Stimulated activated CD4-positive, alpha-beta T cell treated with anti-CD3 and anti-CD28 coated beads, Interleukin-15, amount 100 ng/mL, for 24 hours (primary cell): Measurements from ENCODE around the gene POSTN.
"Not testable (repeated sequence)": the region's sequence is repeated elsewhere in the genome, so short reads cannot be mapped to it uniquely, and the experiment has no call there.

ENCODE experiments used
- DNase-seq: peaks from one replicate; pipeline ENCODE4 v3.0.0-alpha.2; 2020

Gene POSTN

DNA sequence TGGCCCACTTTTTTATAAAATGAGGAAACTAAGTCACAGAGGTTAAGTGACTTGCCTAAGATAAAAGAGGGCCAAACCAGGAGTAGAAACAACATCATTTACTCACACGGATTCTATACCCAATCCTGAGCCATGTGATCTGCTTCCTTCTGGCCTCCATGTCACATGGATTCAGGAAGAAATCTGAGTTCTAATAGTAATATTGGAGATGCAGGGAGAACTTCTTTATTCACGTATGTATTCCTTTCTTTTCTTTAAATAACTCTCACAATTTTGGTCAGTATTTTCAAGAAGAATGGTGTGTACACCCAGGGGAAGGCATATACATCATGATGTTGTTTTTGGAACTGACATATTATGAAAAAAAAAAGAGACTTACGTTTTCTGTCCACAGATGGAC lies 1.8 kb downstream of the POSTN start:
- no peak for DNase-seq

- no peak for DNase-seq
Measured at GRCh38 chr13:37595162-37595561, 3.4 kb downstream of the POSTN start.

DNA sequence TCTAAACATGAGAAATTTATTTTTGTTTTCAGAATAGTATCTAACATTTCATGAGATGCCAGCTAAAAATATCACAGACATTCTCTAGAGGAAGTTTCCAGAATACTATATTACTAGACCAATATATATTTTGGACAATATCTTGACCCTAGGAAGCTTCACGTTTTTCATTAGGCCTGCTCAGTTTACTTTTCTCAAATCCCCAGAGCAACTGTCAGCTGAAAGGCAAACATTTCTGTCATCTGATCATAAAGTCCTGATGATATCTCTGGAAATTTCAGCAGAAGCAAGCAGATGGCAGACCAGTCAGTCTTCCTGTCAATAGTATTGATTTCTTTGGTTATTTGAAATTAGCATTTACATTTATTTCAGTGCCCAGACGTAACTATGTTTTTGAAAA lies 4.0 kb downstream of the POSTN start:
- DNase-seq, result no peak

DNA sequence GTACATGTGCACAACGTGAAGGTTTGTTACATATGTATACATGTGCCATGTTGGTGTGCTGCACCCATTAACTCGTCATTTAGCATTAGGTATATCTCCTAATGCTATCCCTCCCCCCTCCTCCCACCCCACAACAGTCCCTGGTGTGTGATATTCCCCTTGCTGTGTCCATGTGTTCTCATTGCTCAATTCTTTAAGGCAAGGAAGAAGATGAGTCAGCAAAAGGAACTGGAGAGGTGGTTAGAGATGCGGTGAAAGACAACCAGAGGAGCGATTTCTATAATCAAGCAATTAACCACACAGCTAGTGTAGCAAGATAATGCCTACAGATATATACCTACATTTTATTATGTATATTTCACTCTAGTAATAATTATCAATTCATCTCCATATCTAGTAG lies 9.2 kb downstream of the POSTN start:
- DNase-seq, result not testable (repeated sequence)

DNA sequence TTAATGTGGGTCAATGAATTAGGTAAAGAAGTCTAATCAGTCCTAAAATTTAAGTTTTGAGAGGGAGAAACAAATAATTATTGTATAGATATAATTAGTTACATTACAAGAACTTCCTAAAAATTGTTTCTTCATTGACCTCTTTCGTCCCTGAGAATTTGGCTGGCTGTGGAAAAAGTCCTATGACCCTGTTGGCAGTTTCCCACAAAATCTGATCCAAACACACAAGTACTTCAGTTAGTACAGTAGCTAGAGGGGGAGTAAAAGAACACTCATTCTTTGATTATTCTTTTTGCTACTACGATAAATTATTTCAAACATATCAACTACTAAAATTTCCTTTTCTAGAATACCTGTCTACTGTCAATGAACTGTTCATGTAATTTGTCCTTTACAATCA lies 11.3 kb downstream of the POSTN start:
- DNase-seq, result no peak

- no peak for DNase-seq
Measured at GRCh38 chr13:37586164-37586563, 12.4 kb downstream of the POSTN start.

GRCh38 chr13:37585541-37585940 lies 13.0 kb downstream of the POSTN start:
- no peak for DNase-seq

DNA sequence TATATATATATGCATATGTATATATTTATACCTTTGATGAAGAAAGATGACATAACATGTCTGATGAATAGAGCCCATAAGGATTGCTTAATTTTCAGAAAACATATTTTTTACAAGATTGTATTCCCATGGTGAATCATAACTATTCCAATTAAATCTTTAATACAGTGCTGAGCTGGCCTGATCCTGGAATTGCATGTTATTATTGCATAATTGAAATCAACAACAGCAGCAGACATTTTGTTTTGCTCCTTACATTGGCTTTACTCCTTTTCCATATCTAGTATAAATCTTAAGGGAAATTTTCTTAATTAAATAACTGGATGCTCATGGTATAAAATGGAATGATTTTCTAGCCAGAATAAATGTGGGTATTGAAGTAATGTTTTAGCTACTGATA lies 22.0 kb downstream of the POSTN start:
- DNase-seq, result no peak

GRCh38 chr13:37565425-37565824 lies 33.1 kb downstream of the POSTN start:
- no peak for DNase-seq

DNA sequence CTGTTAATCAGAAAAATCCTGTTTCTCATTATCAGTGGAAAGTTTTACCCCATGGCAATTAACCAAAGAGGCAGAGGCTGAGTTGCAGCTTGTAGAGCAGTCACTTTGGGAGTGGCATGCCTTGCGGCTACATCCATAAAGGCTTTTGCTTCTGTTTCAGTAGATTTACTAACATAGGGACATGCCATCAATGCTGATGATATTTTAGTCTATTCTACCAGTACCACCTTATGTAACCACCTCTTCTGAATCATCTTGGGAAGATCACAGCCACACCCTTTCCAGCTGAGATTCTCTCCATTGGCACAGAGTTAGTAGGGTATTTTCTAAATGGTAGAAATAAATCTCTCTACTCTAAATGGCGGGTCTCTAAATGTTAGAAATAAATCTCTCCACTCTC lies 37.5 kb downstream of the POSTN start:
- no peak for DNase-seq

DNA sequence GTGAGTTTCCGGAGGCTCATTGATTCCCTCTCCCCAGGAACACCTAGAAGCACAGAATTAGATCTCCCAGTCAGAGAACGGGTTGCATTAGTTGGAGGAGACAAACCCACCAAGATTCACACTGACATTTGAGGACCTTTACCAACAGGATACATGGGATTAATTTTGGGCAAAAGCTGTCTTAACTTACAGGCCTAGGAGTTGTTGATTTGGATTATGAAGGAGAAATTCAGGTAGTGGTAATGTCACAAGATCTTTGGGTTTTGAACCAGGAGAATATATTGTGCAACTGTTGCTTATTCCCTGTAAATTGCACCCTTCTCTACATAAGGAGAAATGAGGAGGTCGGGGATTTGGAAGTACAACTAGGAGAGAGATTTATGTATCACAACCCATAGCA lies 38.0 kb downstream of the POSTN start:
- no peak for DNase-seq

DNA sequence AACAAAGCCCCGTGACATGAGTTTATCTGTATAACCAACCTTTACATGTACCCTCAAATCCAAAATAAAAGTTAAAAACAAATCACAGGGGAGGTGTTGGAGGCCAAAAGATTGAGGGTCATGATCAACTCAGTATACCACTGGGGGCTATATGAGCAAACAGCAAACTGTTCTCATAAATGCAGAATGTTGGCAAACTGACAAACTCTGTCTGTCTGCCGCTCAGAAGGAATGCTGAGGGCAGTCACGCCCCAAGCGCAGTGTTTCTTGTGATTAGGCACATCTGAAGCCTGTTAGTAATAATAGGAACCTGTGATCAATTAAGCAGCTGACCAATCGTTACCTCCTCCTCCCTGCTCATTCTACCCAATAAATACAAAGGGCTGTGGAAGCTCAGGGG lies 39.8 kb downstream of the POSTN start:
- DNase-seq, result not testable (repeated sequence)

- no peak for DNase-seq
Measured at GRCh38 chr13:37546087-37546486, 52.5 kb downstream of the POSTN start.

DNA sequence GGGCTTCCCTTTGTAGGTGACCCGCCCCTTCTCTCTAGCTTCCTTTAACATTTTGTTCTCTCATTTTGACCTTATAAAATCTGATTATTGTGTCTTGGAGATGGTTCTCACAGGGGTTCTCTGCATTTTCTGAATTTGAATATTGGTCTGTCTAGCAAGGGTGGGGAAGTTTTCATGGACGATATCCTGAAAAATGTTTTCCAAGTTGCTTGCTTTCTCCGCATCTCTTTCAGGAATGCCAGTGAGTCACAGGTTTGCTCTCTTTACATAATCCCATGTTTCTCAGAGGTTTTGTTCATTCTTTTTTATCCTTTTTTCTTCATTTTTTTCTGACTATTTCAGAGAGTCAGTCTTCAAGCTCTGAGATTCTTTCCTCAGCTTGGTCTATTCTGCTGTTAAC lies 53.6 kb downstream of the POSTN start:
- no peak for DNase-seq

GRCh38 chr13:37539976-37540605 lies 58.5 kb downstream of the POSTN start:
- no peak for DNase-seq

- no peak for DNase-seq
Measured at GRCh38 chr13:37539170-37539569, 59.4 kb downstream of the POSTN start.

GRCh38 chr13:37535501-37535900 lies 63.1 kb downstream of the POSTN start:
- DNase-seq, result no peak

GRCh38 chr13:37534676-37535075 lies 63.9 kb downstream of the POSTN start:
- DNase-seq, result no peak

- DNase-seq, result no peak
Measured at GRCh38 chr13:37534181-37534580, 64.4 kb downstream of the POSTN start.

DNA sequence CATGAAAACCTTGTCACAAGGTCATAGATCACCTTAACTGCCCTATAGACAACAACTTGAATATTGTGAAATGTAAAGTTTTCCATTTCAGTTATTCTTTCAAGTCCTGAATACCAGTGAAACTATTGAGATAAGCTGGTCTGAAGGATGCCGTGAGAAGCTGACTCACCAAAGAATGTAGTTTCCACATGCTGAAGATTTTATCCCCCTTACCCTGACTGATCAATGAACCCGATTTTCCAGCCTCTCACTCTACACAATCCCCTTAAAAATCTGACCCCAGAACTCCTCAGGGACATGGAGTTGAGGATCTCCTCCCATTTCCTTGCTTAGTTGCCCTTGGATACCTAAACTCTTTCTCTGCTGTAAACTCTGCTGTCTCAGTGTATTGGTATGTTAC lies 67.5 kb downstream of the POSTN start:
- no peak for DNase-seq

GRCh38 chr13:37529751-37530385 lies 68.7 kb downstream of the POSTN start:
- no peak for DNase-seq

DNA sequence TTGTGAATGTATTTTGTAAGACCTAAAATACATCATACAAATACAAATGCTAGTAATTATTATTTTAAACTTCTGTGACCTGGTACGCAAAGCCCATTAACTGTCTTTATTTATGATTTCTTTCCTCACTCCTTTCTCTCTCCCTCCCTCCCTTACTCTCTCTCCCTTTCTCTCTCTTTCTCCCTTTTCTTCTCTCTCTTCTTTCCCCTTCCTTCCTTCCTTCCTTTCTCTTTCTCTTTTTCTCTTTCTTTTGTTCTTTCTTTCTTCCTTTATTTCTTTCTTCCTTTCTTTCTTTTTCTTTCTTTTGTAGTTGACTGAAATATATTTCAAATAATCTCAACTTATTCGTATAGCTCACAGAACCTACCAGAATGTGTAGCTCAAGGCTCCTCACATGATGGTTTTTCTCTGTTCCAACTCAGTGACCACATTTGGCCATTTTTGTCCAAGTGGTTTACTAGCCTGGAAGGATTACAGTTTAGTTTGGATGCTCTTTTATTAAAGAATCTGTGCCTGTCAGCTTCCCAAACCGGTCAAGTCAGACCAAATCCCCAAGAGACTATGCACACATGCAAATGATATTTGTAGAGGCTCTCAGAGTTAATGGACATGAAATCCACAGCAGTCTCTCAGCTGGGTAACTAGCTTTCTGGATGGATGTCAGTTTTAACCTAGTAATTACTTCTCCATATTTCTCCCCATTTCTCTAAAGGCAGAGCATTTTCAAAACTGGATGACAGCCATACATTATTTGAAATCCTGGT lies 71.7 kb downstream of the POSTN start:
- DNase-seq, result no peak

GRCh38 chr13:37515226-37515625 lies 83.3 kb downstream of the POSTN start:
- no peak for DNase-seq
